Esophagus muscularis mucosa (tissue), 4 donors: ENCODE data around the gene SLF2. TPM values are rescaled to one million over a fixed set of nuclear protein-coding genes. Genes with fewer than 3 reads are reported as not detected.

Experiments
- DNase-seq: peaks from one replicate; pipeline ENCODE4 v3.0.0-alpha.2; 2017; ENCODE audit errors: extremely low spot score
- H3K27ac ChIP-seq, 4 donors: fragments of 200-600 bp; sonication (generic); replicated peaks in 1 of 4; 1 replicate in 3 of 4; 2 replicates in 1 of 4; pipeline ENCODE4 v1.5.1; 2016 to 2019; ENCODE audit warnings: mild to moderate bottlenecking in 1 of 4
- H3K27me3 ChIP-seq, 4 donors: fragments of 200-600 bp; sonication (generic); one replicate each; pipeline versions ENCODE4 v1.5.1 to v1.6.0; 2016 to 2019
- H3K36me3 ChIP-seq, 4 donors: fragments of 200-600 bp; sonication (generic); one replicate each; pipeline ENCODE4 v1.5.1; 2016 to 2019
- H3K4me1 ChIP-seq, 4 donors: fragments of 200-600 bp; sonication (generic); one replicate each; pipeline ENCODE4 v1.5.1; 2016 to 2019
- H3K4me3 ChIP-seq, 4 donors: fragments of 200-600 bp; sonication (generic); 1 replicate in 2 of 4; 2 replicates in 2 of 4; pipeline ENCODE4 v1.5.1; 2016 to 2019; ENCODE audit warnings: mild to moderate bottlenecking in 4 of 4, moderate library complexity in 1 of 4
- H3K9me3 ChIP-seq, 4 donors: fragments of 200-600 bp; sonication (generic); 1 replicate in 3 of 4; 2 replicates in 1 of 4; pipeline ENCODE4 v1.5.1; 2016 to 2019
- CTCF ChIP-seq, 3 experiments: fragments of 200-600 bp in 2 of 3; fragments of 450-650 bp in 1 of 3; sonication (generic) in 2 of 3; IDR thresholded peaks; one replicate each; pipeline ENCODE4 v1.5.1; 2017 to 2019; ENCODE audit warnings: antibody characterized with exemption in 3 of 3, mild to moderate bottlenecking in 2 of 3, moderate library complexity in 1 of 3
- EP300 ChIP-seq: sonication (generic); formaldehyde crosslinking; IDR thresholded peaks from one replicate; pipeline ENCODE4 v1.6.1; 2017; ENCODE audit warnings: antibody characterized with exemption
- POLR2A ChIP-seq: fragments of 450-650 bp; IDR thresholded peaks from one replicate; pipeline ENCODE4 v1.6.1; 2017; ENCODE audit warnings: antibody characterized with exemption, moderate library complexity, mild to moderate bottlenecking, low read depth
- POLR2AphosphoS5 ChIP-seq, 2 donors: sonication (generic); formaldehyde crosslinking; IDR thresholded peaks; one replicate each; pipeline ENCODE4 v1.6.1; 2017; ENCODE audit warnings: antibody characterized with exemption in 2 of 2
- WGBS: methylation state at CpG from one replicate; pipeline ENCODE4 v1.1.5; 2018; 5-methylcytosine and 5-hydroxymethylcytosine counted together
- intact Hi-C: fragments of 100-400 bp; cut with DNase I; formaldehyde crosslinking; loops from one replicate; pipeline ENCODE4 v1.15.1; 2023
- total RNA-seq, 4 donors: library from RNA; depleted of rRNA; stranded (reverse); fragments of >200 nt; gene quantifications; one replicate each; pipeline versions ENCODE4 v1.1.0 to v1.2.1, GENCODE V29; 2016

The SLF2 gene
- total RNA-seq, 4 donors from 2014 or later, result 19.1 to 34.1 (median 20.8) TPM

GRCh38 chr10:100868382-100868781 lies 44.4 kb upstream of the SLF2 start:
- H3K4me3 ChIP-seq, result no peak overlapping the region
- WGBS, result 75% methylated on average over 3 of the region's 3 CpGs
- peaks cover 0 to 71% (median 2%) of the 10 kb centered on the region in 4 donors for H3K27me3 ChIP-seq

GRCh38 chr10:100869399-100869798 lies 43.4 kb upstream of the SLF2 start:
- H3K4me3 ChIP-seq, result no peak overlapping the region
- WGBS, result 88% methylated on average over 4 of the region's 4 CpGs
- H3K36me3 ChIP-seq, result no peaks in the 10 kb centered on the region
- no peak overlapping the region for H3K27ac ChIP-seq
- peaks cover 0 to 71% (median 4%) of the 10 kb centered on the region in 4 donors for H3K27me3 ChIP-seq
- DNase-seq, result no peak
- H3K4me1 ChIP-seq, result peaks cover 0 to 7% (median under 1%) of the 10 kb centered on the region in 4 donors
- TF ChIP-seq EP300 (no peak), CTCF (IDR thresholded peaks at IDR 0.05) (no peak), POLR2AphosphoS5 (IDR thresholded peaks at IDR 0.05) (no peak), POLR2A (no peak)
- intact Hi-C loops, result no loop called here
- H3K9me3 ChIP-seq, result no peaks in the 10 kb centered on the region

More at GRCh38 chr10:100868382-100868781, 44.4 kb upstream of the SLF2 start:
- H3K36me3 ChIP-seq, result no peaks in the 10 kb centered on the region
- no peak overlapping the region for H3K27ac ChIP-seq
- H3K9me3 ChIP-seq, result no peaks in the 10 kb centered on the region
- TF ChIP-seq EP300 (no peak), POLR2A (no peak), CTCF (IDR thresholded peaks at IDR 0.05) (no peak), POLR2AphosphoS5 (IDR thresholded peaks at IDR 0.05) (no peak)
- no peak for DNase-seq
- H3K4me1 ChIP-seq, result peaks cover 0 to 7% (median under 1%) of the 10 kb centered on the region in 4 donors
- intact Hi-C loops, result no loop called here

- no peak overlapping the region for H3K27ac ChIP-seq
- H3K4me3 ChIP-seq, result no peak overlapping the region
- H3K9me3 ChIP-seq, result no peaks in the 10 kb centered on the region
- no peak for DNase-seq
- H3K4me1 ChIP-seq, result no peaks in the 10 kb centered on the region
- intact Hi-C loops, result no loop called here
- TF ChIP-seq CTCF (IDR thresholded peaks at IDR 0.05) (peak; percentile 18 to 41 (median 24)), POLR2AphosphoS5 (IDR thresholded peaks at IDR 0.05) (no peak), POLR2A (no peak)
- H3K27me3 ChIP-seq, result peaks cover 0 to 65% (median 3%) of the 10 kb centered on the region in 4 donors
- WGBS, result 57% methylated on average over 11 of the region's 11 CpGs
- H3K36me3 ChIP-seq, result no peaks in the 10 kb centered on the region
Observed at GRCh38 chr10:100872034-100872791, 40.5 kb upstream of the SLF2 start.

GRCh38 chr10:100873146-100873826 lies 39.5 kb upstream of the SLF2 start:
- H3K4me1 ChIP-seq, result no peaks in the 10 kb centered on the region
- TF ChIP-seq CTCF (IDR thresholded peaks at IDR 0.05) (no peak), EP300 (no peak), POLR2AphosphoS5 (IDR thresholded peaks at IDR 0.05) (no peak), POLR2A (no peak)
- H3K27ac ChIP-seq, result no peak overlapping the region
- H3K9me3 ChIP-seq, result no peaks in the 10 kb centered on the region
- no peak for DNase-seq
- WGBS, result 75% methylated on average over 6 of the region's 7 CpGs
- H3K4me3 ChIP-seq, result no peak overlapping the region
- peaks cover 0 to 65% (median 4%) of the 10 kb centered on the region in 4 donors for H3K27me3 ChIP-seq
- intact Hi-C loops, result no loop called here
- H3K36me3 ChIP-seq, result no peaks in the 10 kb centered on the region
